HepG2 (cell line): Measurements from ENCODE around the gene MS4A10. TPM values are rescaled to one million over a fixed set of nuclear protein-coding genes. Genes with fewer than 3 reads are reported as not detected.

Source experiments
- ATAC-seq: fragments of 200-7000 bp; cut with Tn5 transposase; 3 replicates; pipeline ENCODE4 v1.9.1; 2020; ENCODE audit warnings: mild to moderate bottlenecking, moderate library complexity
- BruUV-seq: library from RNA; stranded (reverse); fragments of 400-500 nt; replicated peaks from 2 replicates; lab custom pipeline; 2021; lab: Mats Ljungman, UMichigan
- CTCF ChIA-PET: fragments of 300-600 bp; formaldehyde crosslinking; extraction: SDS; loops from one replicate; lab custom pipeline; 2021; ENCODE audit warnings: low total read pairs, inconsistent platforms, low intra/inter-chr PET ratio; lab: Yijun Ruan, JAX
- POLR2A ChIA-PET: fragments of 350-600 bp; sonication (Branson Sonifier 250); formaldehyde crosslinking; loops from one replicate; lab custom pipeline; 2020; ENCODE audit warnings: antibody characterized with exemption, inconsistent platforms; lab: Yijun Ruan, JAX
- DNase-seq: peaks from one replicate; pipeline ENCODE4 v3.0.0-alpha.2; 2015; ENCODE audit warnings: low spot score
- FAIRE-seq: peaks from 3 replicates; lab custom pipeline; 2011; peaks lifted over from hg19 to GRCh38; lab: Jason Lieb, UNC
- H2AFZ ChIP-seq: one replicate; pipeline ENCODE4 v1.6.1; 2011; ENCODE audit warnings: low read length, inconsistent platforms
- H3K27ac ChIP-seq: fragments of 300-600 bp; 3 replicates; pipeline ENCODE4 v1.8.0; 2011; ENCODE audit warnings: mixed run types, mild to moderate bottlenecking, mixed read lengths, low read length, inconsistent platforms; ENCODE audit not compliant: insufficient read depth; ENCODE audit errors: extremely low read length
- H3K27me3 ChIP-seq, 2 experiments: fragments of 200-600 bp in 1 of 2; 2 replicates in 1 of 2; 3 replicates in 1 of 2; pipeline versions ENCODE4 v1.6.0 to v1.8.0; 2011; ENCODE audit warnings: low read length in 2 of 2, mild to moderate bottlenecking in 2 of 2, moderate library complexity in 2 of 2, inconsistent platforms in 1 of 2; ENCODE audit not compliant: insufficient read depth in 2 of 2, control insufficient read depth in 1 of 2
- H3K36me3 ChIP-seq, 2 experiments: fragments of 200-600 bp in 1 of 2; replicated peaks in 1 of 2; 2 replicates in 1 of 2; 3 replicates in 1 of 2; pipeline versions ENCODE4 v1.5.1 to v1.8.0; 2011; ENCODE audit warnings: low read length in 2 of 2, inconsistent platforms in 1 of 2; ENCODE audit not compliant: insufficient read depth in 2 of 2, control insufficient read depth in 1 of 2
- H3K4me1 ChIP-seq: 2 replicates; pipeline ENCODE4 v1.5.1; 2012; ENCODE audit warnings: low read length, inconsistent platforms; ENCODE audit not compliant: insufficient read depth
- H3K4me2 ChIP-seq: 2 replicates; pipeline ENCODE4 v1.6.0; 2011; ENCODE audit warnings: low read depth, low read length, inconsistent platforms
- H3K4me3 ChIP-seq, 3 experiments: fragments of 200-600 bp in 1 of 3; sonication (generic), shearing (Covaris generic) in 1 of 3; replicated peaks in 1 of 3; 2 replicates each; pipeline ENCODE4 v1.5.1; 2011 to 2016; ENCODE audit warnings: low read length in 3 of 3, inconsistent platforms in 2 of 3, low read depth in 2 of 3, mild to moderate bottlenecking in 2 of 3, control low read depth in 1 of 3, mixed read lengths in 1 of 3; ENCODE audit not compliant: insufficient read depth in 1 of 3
- H3K79me2 ChIP-seq: one replicate; pipeline ENCODE4 v1.6.1; 2011; ENCODE audit warnings: low read length, inconsistent platforms; ENCODE audit not compliant: insufficient read depth
- H3K9ac ChIP-seq: 2 replicates; pipeline ENCODE4 v1.6.0; 2011; ENCODE audit warnings: mild to moderate bottlenecking, low read depth, low read length, inconsistent platforms; ENCODE audit not compliant: insufficient read depth
- H3K9me3 ChIP-seq: 2 replicates; pipeline ENCODE4 v1.5.1; 2012; ENCODE audit warnings: mild to moderate bottlenecking, low read length
- H4K20me1 ChIP-seq: 2 replicates; pipeline ENCODE4 v1.6.0; 2011; ENCODE audit warnings: inconsistent platforms, mild to moderate bottlenecking, low read length, moderate library complexity; ENCODE audit not compliant: insufficient read depth
- ARID3A ChIP-seq: IDR thresholded peaks from 2 replicates; pipeline ENCODE4 v1.6.1; 2012; ENCODE audit warnings: low read depth, low read length, improper control_type of control experiment
- BRF2 ChIP-seq: sonication (generic); formaldehyde crosslinking; IDR thresholded peaks from 2 replicates; pipeline ENCODE4 v1.8.1; 2022; ENCODE audit warnings: mild to moderate bottlenecking, missing genetic modification reagents
- CAMTA2 ChIP-seq: sonication (generic); formaldehyde crosslinking; IDR thresholded peaks from 2 replicates; pipeline ENCODE4 v1.4.0; 2020; ENCODE audit warnings: mild to moderate bottlenecking, missing genetic modification reagents, borderline replicate concordance
- MED1 ChIP-seq: sonication (generic); formaldehyde crosslinking; IDR thresholded peaks from 2 replicates; pipeline ENCODE4 v1.4.0; 2020; ENCODE audit warnings: missing genetic modification reagents
- SMAD9 ChIP-seq: sonication (generic); formaldehyde crosslinking; IDR thresholded peaks from 2 replicates; pipeline ENCODE4 v1.5.1; 2020; ENCODE audit warnings: mild to moderate bottlenecking, missing genetic modification reagents
- SNAI1 ChIP-seq: sonication (generic); formaldehyde crosslinking; IDR thresholded peaks from 2 replicates; pipeline ENCODE4 v1.5.0; 2020; ENCODE audit warnings: mild to moderate bottlenecking, missing genetic modification reagents, borderline replicate concordance
- SP2 ChIP-seq: sonication (generic); formaldehyde crosslinking; IDR thresholded peaks from 2 replicates; pipeline ENCODE4 v1.5.1; 2020; ENCODE audit warnings: mild to moderate bottlenecking, missing genetic modification reagents
- ZFP41 ChIP-seq: sonication (generic); formaldehyde crosslinking; IDR thresholded peaks from 2 replicates; pipeline ENCODE4 v1.4.0; 2020; ENCODE audit warnings: mild to moderate bottlenecking, missing genetic modification reagents, borderline replicate concordance
- ZNF251 ChIP-seq: sonication (generic); formaldehyde crosslinking; IDR thresholded peaks from 2 replicates; pipeline ENCODE4 v1.9.0; 2021; ENCODE audit warnings: mild to moderate bottlenecking, missing genetic modification reagents
- ZNF562 ChIP-seq: sonication (generic); formaldehyde crosslinking; IDR thresholded peaks from 2 replicates; pipeline ENCODE4 v1.8.0; 2022; ENCODE audit warnings: missing genetic modification reagents, borderline replicate concordance
- ZNF672 ChIP-seq: sonication (generic); formaldehyde crosslinking; IDR thresholded peaks from 2 replicates; pipeline ENCODE4 v1.8.1; 2022; ENCODE audit warnings: missing genetic modification reagents
- ZNF878 ChIP-seq: sonication (generic); formaldehyde crosslinking; IDR thresholded peaks from 2 replicates; pipeline ENCODE4 v1.8.1; 2023; ENCODE audit warnings: mild to moderate bottlenecking, missing genetic modification reagents, moderate library complexity
- WGBS: methylation state at CpG from one replicate; pipeline ENCODE4 v1.1.6; 2017; ENCODE audit warnings: low lambda C conversion rate; 5-methylcytosine and 5-hydroxymethylcytosine counted together
- in situ Hi-C: cut with HindIII; loops from 2 replicates; pipeline ENCODE4 v1.10.0; 2017; ENCODE audit warnings: low pct_unique_long_range_greater_than_20kb; ENCODE audit not compliant: extremely low pct_ligation_motif_present
- intact Hi-C: fragments of 100-400 bp; cut with micrococcal nuclease; formaldehyde crosslinking; loops from one replicate; pipeline ENCODE4 v1.10.0; 2022; ENCODE audit not compliant: unreplicated experiment
- polyA plus RNA-seq, 8 experiments: library from polyadenylated mRNA; depleted of rRNA in 3 of 8; stranded (reverse) in 7 of 8; unstranded in 1 of 8; fragments of >200 nt; fragmentation: Illumina TruSeq in 4 of 8; extraction: Trizol in 4 of 8; gene quantifications; 2 replicates each; pipeline versions ENCODE4 v1.2.1 to v1.2.3, GENCODE V29; 2011 to 2016; ENCODE audit warnings: low read depth in 4 of 8, missing spikeins in 1 of 8, mixed read lengths in 1 of 8; ENCODE audit not compliant: insufficient read depth in 1 of 8
- total RNA-seq, 5 experiments: library from RNA; depleted of rRNA; stranded (reverse); fragments of >200 nt; fragmentation: Illumina TruSeq; extraction: Trizol; gene quantifications; 2 replicates each; pipeline ENCODE4 v1.2.3, GENCODE V29; 2016; ENCODE audit warnings: low read depth in 1 of 5
- TF ChIP-seq, protein P1 (sequence below): sonication (generic); formaldehyde crosslinking; IDR thresholded peaks from 2 replicates; pipeline ENCODE4 v1.5.1; 2020; ENCODE audit warnings: missing genetic modification reagents, mild to moderate bottlenecking, borderline replicate concordance
- TF ChIP-seq, protein P2 (sequence below): sonication (generic); formaldehyde crosslinking; IDR thresholded peaks from 2 replicates; pipeline ENCODE4 v1.4.0; 2020; ENCODE audit warnings: missing genetic modification reagents

Gene MS4A10
- total and polyA plus RNA-seq, 2 of the 13 experiments (the other 11 are each of a cell fraction or from before 2014, with no cell fraction given): not detected

DNA sequence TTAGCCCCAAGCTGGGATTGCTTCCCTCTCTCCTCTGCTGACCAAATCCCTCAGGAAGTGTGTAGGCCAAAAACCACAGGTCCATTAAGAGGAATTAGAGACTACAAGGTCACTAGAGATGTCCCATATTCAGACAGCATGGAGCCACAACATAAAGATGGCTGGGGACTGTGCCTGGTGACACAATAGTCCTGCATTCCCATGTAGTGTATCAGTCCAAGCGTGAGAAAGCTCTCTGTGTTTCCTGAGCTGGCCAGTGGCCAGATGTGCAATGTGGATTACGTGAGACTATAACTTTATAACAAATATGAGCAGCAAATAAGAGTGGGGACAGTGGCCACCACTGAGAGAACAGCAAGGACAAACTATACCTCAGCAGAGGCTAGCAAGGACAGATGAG is 7.6 kb upstream of the MS4A10 start:
- no TSS peak for BruUV-seq
- DNase-seq: peak; percentile 37
- no peak for ATAC-seq
- POLR2A ChIA-PET: no interaction called here
- TF ChIP-seq SNAI1 (CRISPR knock-in tag) (no peak), ZFP41 (CRISPR knock-in tag) (no peak), ZNF878 (CRISPR knock-in tag) (no peak), ARID3A (no peak), BRF2 (CRISPR knock-in tag) (no peak), SP2 (CRISPR knock-in tag) (no peak), MED1 (CRISPR knock-in tag) (no peak), ZNF562 (CRISPR knock-in tag) (no peak), CAMTA2 (CRISPR knock-in tag) (no peak), ZNF251 (CRISPR knock-in tag) (no peak), SMAD9 (CRISPR knock-in tag) (no peak), ZNF672 (CRISPR knock-in tag) (no peak)
- TF ChIP-seq, protein P1, sequence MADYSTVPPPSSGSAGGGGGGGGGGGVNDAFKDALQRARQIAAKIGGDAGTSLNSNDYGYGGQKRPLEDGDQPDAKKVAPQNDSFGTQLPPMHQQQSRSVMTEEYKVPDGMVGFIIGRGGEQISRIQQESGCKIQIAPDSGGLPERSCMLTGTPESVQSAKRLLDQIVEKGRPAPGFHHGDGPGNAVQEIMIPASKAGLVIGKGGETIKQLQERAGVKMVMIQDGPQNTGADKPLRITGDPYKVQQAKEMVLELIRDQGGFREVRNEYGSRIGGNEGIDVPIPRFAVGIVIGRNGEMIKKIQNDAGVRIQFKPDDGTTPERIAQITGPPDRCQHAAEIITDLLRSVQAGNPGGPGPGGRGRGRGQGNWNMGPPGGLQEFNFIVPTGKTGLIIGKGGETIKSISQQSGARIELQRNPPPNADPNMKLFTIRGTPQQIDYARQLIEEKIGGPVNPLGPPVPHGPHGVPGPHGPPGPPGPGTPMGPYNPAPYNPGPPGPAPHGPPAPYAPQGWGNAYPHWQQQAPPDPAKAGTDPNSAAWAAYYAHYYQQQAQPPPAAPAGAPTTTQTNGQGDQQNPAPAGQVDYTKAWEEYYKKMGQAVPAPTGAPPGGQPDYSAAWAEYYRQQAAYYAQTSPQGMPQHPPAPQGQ: no peak
- TF ChIP-seq, protein P2, sequence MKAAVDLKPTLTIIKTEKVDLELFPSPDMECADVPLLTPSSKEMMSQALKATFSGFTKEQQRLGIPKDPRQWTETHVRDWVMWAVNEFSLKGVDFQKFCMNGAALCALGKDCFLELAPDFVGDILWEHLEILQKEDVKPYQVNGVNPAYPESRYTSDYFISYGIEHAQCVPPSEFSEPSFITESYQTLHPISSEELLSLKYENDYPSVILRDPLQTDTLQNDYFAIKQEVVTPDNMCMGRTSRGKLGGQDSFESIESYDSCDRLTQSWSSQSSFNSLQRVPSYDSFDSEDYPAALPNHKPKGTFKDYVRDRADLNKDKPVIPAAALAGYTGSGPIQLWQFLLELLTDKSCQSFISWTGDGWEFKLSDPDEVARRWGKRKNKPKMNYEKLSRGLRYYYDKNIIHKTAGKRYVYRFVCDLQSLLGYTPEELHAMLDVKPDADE (CRISPR knock-in tag): no peak
- H3K79me2 ChIP-seq: no peaks in the 10 kb centered on the region
- no peak overlapping the region for H3K27ac ChIP-seq
- 0% methylated on average over 2 of the region's 2 CpGs for WGBS
- H3K9me3 ChIP-seq: no peaks in the 10 kb centered on the region
- intact Hi-C loops (loop anchor here (5.0 kb wide), 1 partner anchor 110 kb away; no protein-coding TSS in a partner anchor), in situ Hi-C loops (no loop called here)
- H4K20me1 ChIP-seq: no peaks in the 10 kb centered on the region
- H3K9ac ChIP-seq: no peak overlapping the region
- no peak for FAIRE-seq
- H2AFZ ChIP-seq: no peak overlapping the region
- peaks cover 0 to 15% of the 10 kb centered on the region in 2 experiments; a peak in 1 of 5 replicates for H3K27me3 ChIP-seq
- H3K4me2 ChIP-seq: no peak overlapping the region
- H3K4me1 ChIP-seq: no peaks in the 10 kb centered on the region
- H3K4me3 ChIP-seq: no peak overlapping the region
- no peaks in the 10 kb centered on the region for H3K36me3 ChIP-seq
- CTCF ChIA-PET: no interaction called here
